GM19351 (cell line): ENCODE data around the gene ITGB5.

ENCODE experiments used
- ATAC-seq: cut with Tn5 transposase; IDR thresholded peaks from one replicate; pipeline ENCODE4 v1.9.1; 2021; ENCODE audit warnings: mild to moderate bottlenecking, moderate library complexity; ENCODE audit not compliant: unreplicated experiment

Gene ITGB5

DNA sequence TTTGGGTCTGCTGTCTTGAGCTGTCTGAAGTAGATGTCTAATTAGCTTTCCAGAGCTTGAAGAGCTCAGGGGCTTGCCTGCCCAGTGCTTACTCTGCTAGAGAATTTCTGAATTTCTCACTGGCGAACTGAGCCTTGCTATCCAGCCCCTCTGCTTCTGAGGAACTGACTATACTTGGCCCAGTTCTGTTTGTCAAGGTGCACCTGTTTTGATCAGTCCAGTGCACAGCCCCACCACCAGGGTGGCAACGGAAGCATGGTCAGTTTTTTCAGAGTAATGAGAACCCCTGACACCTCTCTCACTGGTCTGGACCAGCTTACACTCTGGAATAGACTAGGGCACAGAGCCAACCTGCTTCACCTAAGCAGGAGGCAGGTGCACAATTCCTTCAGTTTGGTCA is 25.2 kb downstream of the ITGB5 start:
- no peak for ATAC-seq

DNA sequence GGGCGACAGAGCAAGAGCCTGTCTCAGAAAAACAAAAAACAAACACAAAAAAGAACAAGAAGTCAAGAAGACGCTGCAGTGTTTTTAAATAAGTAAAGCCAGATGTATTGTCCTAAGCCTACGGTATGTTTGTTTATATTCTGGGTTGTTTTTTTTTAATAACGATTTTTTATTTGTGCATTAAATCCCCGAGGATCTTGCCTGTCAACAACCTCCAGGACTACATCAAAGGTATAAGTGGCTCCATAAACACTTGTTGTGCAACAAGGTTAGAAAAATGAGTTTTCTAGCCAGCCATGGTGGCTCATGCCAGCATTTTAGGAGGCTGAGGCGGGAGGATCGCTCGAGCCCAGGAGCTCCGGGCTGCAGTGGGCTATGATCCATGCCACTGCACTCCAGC is 26.1 kb downstream of the ITGB5 start:
- no peak for ATAC-seq

DNA sequence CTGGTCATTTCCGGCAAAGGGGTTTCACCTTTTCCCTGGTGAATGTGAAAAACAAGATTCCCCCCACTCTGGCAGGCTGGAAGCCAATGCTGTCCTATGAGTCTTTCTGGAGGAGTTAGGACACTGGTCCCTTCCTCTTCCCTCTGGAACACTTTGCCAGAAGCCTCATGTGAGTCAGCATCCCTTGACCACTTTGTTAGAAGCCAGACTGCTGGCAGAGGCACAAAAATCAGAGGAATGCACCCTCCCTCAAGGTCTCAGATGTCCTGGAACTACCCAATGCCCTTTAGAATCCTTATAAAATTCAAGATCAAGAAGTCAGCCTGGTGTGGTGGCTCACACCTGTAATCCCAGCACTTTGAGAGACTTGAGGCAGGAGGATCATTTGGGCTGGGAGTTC is 26.6 kb downstream of the ITGB5 start:
- ATAC-seq = no peak

DNA sequence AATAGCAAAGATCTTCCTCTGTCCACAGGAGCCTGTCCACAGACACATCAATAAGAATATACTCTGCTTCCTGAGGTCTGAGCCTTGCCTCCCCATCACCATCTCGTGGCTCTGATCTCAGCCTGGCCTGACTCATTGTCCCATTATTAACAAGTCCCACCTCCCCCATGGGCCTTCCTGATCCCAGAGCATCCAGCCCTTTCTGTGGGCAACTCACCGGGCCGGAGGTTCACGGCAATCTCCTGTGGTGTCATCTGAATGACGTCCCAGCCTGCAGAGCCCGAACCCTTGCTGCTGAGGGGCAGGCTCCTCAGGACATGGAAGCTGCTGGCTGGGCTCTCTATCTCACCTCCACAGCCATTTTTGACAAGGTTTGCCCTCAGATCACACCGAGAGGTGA is 28.1 kb downstream of the ITGB5 start:
- ATAC-seq = no peak

DNA sequence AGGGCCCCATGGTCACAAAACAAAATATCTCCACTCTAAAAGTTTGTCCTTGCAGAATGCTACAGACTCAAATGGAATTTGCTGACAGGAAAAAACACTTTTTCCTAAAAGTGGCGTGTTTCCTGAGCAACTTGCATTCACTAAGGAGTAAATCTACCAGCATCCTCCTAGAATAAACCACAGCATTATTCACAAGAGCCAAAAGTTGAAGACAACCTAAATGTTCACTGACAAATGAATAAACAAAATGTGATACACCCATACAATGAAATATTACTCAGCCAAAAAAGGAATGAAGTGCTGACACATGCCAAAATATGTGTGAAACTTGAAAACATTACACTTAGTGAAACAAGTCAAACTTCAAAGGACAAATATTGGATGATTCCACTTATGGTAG is 28.9 kb downstream of the ITGB5 start:
- ATAC-seq = no peak

DNA sequence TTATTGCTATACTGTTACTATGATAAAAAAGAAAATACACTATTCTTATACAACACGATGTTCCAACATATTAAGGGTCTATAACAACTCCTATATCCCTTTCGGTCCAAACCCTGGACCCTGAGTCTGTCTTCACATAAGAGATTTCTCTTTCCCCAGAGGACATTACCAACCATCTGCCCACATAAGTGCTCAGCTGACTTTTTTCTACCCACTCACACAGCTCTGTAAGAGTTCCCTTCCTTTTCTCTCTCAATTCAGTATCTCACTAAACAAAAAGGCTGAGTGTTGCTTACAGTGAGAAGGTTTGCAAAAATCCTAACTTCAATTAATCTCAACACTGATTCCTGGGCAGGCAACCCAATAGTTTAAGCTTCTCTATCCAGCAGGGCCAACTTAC is 30.5 kb downstream of the ITGB5 start:
- ATAC-seq = no peak

DNA sequence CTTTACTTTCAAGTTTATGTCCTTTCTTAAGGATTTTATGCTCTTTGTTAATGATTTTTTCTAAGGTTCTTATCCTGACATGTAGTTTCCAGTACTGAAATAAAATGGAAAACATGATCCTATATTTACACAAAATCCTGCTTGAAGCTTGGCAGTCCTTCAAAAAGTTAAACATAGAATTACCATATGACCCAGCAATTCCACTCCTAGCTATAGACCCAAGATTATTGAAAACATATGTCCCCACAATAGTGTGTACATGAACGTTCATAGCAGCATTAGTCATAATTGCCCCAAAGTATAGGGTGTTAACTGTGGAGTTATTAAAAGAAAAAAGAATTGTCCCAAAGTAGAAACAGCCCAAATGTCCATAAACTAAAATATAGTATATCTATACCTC is 33.2 kb downstream of the ITGB5 start:
- no peak for ATAC-seq

DNA sequence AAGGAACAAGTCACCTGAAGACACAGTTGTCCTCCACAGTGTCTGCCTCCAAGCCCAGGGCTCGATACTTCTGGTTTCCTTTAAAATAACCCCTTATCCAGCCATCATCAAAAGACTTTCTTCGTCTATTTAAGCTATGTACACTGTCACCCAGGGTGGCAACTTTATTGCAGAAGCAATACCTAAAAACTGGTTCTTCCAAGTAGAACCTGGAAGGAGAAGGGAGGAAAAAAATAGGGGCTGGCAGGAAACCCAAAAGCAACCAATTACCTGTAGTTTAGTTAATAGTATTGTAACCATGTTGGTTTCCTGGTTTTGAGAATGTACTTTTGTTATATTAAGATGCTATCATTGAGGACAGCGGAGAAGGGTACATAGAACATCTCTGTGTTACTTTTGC is 33.7 kb downstream of the ITGB5 start:
- ATAC-seq = no peak

DNA sequence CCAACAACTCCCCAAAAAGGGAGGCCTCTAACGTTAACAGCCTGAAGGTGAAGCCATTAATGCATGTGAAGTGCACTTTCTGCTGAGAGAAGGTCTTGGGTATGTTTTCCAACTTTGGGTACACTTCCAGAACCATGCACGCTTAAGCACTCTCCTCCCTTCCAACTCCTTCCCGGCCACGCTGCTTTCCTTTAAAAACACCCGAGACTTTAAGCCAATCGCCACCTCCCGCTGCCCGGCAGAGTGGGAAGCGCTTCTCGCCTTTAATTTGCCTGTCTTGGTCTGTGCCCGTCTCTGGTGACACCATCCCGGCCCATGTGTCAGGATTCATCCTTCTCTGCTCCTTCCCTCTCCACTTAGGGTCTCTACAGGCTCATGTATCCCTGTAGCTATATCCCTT is 35.3 kb downstream of the ITGB5 start:
- ATAC-seq = no peak

DNA sequence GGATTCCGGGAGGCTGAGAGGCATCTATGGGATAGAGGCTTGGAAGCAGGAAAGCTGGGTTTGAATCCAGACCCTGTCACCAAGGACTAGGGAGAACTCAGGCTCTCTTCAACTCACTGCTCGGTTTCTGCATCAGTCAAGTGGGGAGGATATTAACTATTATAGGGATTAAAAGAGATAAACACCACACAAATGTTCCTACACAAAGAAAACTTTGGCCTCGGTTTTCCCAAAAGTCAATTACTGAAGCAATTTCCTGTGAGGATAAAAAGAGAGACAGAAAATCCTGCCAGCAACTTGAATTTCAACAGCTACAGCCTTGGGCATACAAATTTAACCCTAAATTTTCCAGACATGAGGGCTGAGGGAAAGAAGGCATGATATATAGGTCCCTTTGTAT is 36.0 kb downstream of the ITGB5 start:
- no peak for ATAC-seq

DNA sequence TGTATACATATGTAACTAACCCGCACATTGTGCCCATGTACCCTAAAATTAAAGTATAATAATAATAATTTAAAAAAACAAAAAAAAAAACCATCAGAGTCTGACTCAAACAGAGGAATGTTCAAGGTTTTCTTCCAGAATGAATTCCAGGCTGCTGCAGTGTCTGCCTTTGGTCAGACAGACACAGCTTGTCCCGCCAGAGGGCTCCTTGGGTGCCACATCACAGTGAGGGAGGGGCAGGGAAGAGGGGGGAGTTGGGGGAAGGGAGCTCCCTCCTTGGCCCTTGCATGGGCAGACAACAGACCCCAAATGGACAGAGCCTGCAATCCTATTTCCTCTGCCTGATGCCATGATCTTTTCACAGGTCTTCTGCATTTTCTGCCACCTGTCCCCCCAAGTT is 36.5 kb downstream of the ITGB5 start:
- no peak for ATAC-seq

DNA sequence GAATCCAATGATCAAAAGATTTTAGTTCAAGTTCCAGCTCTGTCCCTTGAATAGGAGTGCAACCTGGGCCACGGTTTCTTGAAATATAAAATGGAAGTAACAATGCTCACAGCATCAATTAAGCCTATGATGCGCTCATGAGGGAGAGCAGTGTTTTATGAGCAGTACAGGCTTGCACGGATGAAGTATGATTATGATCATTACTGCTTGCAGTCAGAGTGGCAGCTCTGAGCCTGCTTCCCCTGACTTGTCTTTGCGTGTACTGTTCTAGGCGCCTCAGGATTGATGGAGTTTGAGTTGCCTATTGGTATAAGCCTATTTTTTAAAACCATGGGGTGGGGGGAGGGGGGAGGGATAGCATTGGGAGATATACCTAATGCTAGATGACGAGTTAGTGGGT is 37.0 kb downstream of the ITGB5 start:
- no peak for ATAC-seq

DNA sequence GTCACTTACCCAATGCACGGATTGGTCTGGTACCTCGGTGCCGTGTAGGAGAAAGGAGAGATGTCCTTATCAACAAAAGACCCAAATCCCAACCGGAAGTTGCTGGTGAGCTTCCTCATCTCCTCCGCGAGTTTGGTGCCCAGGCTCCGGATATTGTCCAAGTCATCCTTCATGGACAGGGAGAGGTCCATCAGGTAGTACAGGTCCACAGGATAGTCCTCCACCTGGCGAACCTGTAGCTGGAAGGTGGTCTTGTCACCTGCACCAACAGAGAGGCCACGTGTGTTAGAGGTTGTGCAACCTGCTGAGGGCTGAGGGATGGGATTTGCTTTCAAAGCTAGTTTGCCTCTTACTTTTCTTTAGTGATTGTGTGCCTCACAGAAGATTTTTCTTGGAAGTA is 38.9 kb downstream of the ITGB5 start:
- no peak for ATAC-seq

DNA sequence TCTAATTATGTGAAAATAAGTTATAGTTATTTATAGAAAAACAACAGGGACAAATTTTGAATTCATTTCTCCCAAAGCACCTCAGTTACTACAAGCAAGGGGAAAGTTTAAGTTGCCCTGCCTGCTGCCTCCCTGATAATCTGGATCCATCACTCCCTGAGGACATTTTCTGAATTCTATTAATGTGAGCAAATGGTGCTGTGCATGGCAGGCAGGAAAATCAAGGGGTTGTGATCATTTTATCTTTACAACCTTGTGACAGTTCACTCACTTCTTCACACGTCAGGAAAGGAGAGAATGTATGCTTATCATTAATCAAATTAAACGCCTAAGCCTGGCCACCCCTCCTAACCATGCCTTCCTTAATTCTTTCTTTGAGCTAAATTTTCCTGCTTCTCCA is 39.3 kb downstream of the ITGB5 start:
- no peak for ATAC-seq

DNA sequence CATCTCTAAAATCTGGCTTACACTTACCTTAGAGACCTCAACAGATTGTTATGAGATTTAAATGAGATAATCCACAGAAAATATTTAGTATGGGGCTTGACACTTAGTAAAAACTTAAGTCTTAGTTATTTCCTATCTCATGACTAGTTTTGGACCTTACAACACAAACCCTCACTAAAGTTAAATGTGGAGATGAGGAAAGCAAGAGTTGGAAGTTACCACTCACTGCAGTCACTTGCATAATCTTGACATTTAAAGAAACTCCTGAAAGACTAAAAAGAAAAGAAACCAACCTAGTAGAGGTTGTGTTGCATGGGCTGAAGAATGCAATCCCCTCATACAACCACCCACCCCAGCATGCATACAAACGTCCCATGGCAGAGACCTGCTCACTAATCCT is 40.1 kb downstream of the ITGB5 start:
- ATAC-seq = no peak

DNA sequence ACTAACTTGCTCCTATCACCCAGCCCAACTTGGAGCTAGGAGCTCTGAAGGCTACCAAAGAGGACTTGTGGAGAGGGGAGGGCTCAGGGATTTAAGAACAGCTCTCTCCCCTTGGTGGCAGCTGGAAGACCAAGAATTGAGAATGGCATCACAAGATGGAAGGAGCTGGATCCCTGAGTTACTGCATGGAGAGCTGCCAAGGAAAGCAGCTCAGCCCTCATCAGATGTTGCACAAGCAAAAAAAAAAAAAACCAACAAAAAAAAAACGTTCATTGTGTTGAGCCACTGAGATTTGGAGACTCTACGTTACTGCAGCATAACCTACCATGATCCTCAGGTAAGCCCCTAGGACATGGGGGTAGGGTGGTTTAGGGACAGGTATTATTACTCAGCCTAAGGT is 41.0 kb downstream of the ITGB5 start:
- ATAC-seq = no peak

DNA sequence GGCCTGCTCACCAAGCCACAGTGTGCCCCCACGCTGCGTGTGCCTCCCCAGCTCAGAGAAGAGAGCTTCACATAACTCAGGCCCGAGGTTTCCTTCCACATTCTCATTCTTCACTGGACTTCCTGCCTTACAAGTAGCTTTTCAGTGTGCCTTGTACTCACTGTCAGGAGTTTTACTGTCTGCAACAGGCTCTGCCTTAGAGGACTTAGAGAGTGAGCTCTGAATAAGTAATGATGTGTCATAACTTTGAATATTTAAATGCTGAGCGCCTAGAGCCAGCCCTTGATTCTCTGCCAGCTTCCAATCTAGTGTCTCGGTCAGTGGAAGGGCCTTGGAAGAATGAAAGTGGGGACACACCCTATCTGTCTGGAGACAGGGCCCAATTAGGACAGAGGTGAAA is 41.8 kb downstream of the ITGB5 start:
- ATAC-seq = no peak

DNA sequence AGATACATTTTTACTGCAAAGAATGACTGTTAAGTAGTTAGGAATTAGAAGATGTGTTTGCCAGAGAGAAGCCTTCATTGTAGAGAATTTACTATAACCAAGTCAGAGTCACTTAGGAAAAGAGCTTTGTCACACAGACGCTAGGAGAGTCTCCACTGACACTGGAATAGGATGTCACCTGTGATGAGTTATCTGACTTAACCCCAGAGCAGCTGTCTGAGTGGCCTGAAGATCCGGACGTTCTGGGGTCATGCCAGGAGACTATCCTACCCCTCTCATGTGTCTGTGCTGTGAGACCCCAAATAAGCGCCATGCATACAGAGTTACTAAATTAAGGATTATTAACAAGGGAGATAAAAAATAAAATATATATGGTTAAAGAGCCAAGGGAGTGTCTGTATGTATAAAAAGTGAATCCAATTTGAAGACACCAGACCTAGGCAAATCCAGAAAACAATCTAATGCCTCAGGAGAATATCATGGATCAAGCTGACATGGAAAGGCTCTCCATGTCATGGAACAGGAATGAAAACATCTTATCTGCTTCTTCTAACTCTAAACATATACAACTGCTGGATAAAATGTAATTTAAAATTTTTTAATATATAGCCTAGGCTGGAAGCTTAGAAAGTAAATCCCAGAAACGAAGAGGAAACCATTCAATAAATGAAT is 43.5 kb downstream of the ITGB5 start:
- ATAC-seq = no peak

DNA sequence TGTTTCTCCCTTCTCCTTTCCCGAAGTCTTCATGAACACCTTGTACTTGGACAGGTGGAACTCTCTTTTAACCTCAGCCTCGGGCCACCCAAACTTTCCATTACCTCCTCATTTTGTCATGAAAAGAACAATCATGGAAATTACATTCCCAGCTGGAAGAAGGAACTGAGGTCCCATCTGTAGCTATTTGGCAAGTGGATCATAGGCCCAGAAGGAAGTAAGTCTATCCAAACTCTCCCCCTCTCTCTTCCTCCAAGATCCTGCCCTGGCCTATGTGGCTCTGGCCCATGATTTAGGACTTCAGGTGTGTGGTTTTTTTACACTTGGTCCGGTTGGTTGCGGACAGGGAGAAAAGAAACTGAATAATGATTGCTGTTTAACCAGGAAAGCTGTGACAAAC is 44.1 kb downstream of the ITGB5 start:
- ATAC-seq = no peak

DNA sequence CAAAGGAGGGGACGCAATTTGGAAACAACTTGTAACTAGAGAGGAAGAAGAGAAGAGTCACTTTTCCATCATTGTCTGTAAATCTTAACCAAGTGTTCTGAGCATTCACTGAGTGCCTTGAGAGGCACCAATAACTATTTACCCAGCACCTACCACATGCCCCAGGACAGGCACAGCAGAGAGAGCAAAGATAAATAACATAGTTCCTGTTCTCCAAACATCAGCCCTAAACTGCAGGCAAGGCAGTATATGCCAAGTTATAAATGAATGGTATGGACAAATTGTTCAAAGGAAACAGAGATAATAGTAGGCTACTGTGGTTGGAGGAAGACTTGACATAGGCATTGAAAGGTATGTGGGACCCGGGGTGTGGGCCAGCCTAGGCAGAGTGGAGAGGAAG is 45.6 kb downstream of the ITGB5 start:
- no peak for ATAC-seq

DNA sequence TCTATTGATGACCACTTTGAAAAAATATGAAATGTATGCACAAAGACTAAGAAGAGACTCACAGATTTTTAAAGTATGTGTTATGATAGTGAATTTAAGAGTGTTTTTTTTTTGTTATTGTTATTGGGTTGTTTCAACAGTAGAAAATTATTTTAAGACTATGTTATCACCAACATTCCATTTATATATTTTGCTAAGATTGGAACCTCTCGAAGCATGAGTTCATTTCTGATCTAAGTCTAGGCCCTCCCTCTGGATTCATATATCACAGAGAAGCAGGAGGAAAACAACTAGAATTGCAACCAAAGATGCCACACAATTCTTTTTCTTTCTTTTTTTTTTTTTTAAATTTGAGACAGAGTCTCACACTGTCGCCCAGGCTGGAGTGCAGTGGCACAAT is 46.8 kb downstream of the ITGB5 start:
- no peak for ATAC-seq

DNA sequence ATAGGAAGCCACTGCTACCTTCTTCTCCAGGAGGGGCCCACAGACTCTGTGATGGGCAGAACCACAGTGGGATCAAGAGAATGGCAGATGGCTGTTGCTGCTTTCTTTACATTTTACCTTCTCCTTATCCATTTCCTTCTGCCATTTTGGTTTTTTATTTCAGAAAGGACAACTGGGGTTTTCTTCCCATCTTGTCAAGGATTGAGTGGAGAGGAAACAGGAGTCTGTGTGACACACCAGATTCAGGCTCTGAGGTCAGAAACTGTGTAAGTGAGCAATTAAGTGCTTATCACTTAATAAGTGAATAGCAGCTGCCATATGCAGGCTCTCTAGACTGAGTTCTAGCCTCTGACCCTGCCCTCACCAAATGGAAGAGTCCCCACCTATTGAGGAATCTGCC is 47.3 kb downstream of the ITGB5 start:
- ATAC-seq = no peak

DNA sequence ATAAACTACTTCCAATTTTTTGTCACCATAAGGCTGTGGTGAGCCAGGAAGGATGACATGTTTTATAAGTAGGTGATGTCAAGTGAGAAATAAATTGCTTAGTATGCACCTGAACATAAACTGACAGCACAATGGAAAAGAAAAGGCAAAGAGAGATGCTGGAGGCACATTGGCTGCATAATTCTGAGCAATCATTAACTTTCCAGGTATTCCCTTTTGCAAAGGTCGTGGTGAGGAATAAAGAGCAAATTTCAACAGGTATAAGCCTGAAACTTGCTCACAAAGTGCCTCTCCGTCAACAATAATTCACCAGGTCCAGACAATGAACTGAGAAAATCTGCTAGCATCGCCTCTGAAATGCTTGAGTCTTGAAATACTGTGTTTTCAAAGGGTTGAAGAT is 48.2 kb downstream of the ITGB5 start:
- no peak for ATAC-seq

DNA sequence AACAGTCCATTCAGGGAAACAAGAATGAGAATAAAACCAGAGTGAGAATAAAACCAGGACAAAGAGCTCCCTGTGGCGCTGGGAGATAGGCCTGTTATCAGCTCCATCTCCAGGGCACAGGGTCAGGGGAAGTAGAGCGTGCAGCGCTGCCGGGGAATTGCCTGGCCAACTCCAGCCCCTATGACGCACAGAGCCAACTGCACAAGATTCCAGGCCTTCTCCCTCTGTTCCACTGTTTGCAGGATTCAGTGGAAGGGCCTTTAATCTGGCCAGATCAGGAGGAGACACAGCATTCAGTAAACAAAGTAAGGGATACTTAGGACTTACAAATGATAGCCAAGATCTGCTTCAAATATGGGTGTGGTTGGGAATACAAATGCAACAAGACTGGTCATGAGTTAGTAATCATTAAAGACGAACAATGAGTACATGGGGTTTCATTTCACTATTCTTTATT is 49.4 kb downstream of the ITGB5 start:
- ATAC-seq = no peak
